GM21526 (cell line): ENCODE data around the gene LILRA6.
"Not testable (repeated sequence)": the region's sequence is repeated elsewhere in the genome, so short reads cannot be mapped to it uniquely, and the experiment has no call there.

Source experiments
- ATAC-seq: cut with Tn5 transposase; IDR thresholded peaks from one replicate; pipeline ENCODE4 v1.9.1; 2021; ENCODE audit warnings: moderate library complexity; ENCODE audit not compliant: unreplicated experiment, low FRiP score

Gene LILRA6

GRCh38 chr19:54242646-54243045 is at the start of gene LILRA6:
TSS of gene LILRA6 (minus strand) at chr19:54242790.
- ATAC-seq = not testable (repeated sequence)

DNA sequence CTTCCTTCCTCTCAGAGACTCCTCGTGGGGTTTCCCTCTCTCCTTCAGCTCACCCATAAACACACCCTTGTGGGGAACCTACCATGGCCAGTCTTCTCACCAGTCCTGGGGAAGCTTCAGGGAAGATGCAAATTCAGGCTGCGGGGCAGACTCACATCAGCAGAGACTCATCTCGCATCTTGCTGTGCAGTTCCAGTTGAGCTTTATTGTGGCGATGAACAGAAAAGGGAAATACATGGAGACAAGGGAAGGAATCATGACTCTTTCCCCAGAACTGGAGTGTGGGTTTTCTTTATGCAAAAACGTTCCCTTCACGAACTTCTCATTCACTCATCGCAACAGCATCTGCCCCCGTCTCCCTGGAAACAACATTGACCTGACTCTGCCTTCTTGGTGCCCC is 46.6 kb upstream of the LILRA6 start:
- not testable (repeated sequence) for ATAC-seq

DNA sequence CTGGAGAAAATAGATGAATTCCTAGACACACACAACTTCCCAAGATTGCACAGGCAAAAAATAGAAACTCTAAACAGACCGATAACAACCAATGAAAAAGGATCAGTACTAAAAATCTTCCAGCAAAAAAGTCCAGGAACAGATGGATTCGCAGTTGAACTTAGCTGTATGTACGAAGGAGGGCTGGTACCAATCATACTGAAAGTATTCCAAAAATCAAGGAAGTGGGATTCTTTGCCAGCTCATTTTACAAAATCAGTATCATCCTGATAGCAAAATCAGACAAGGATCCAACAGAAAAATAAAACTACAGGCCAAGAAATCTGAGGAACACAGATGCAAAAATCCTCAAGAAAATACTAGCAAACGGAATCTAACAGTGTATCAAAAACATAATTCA is 44.9 kb upstream of the LILRA6 start:
- no peak for ATAC-seq

DNA sequence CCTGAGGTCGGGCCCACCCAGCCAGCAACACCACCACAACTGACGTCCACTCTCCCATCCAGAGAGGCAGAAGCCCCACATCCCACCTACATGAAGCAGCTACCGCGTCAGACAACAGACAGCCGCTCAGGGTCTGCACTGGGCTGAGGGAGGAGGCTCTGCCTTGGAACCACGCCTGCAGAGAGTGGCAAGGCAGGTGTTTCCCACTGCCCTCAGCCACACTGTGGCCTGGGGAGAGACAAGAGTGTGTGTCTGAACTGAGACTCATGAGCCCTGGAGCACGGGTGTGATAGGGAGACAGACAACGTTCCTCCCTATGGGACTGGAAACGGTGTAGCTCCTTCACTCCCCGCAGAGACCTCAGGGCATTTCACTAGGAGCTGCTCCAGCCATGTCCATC is 43.7 kb upstream of the LILRA6 start:
- not testable (repeated sequence) for ATAC-seq

DNA sequence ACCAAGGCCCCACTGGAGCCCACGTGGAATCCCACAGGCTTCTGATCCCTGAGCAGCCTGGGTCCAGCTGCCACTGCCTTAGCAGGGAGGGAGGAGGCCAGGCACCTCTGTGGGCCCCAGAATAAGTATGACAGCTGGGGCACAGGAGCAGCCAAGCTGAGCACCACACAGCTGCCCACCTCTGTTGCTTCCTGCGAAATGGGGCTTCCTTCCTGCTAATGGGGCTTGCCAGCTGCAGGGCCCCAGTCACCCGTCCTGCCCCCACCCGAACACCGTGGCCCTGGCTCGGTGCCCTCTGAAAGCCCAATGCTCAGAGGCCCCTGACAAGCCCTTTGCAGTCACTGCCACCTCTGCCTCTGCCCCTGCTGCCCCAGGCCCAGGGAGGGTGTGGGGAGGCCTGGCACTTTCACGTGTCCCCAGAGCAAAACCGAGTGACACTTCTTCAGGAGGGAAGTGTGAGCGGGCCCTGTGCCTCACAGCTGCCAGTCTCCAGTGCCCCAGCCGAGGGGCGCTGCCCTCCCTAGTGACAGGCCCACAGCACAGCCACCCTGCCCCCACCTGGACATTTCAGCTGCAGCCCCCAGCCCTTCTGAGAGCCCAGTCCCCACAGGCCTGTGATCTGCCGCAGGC is 43.0 kb upstream of the LILRA6 start:
- not testable (repeated sequence) for ATAC-seq

DNA sequence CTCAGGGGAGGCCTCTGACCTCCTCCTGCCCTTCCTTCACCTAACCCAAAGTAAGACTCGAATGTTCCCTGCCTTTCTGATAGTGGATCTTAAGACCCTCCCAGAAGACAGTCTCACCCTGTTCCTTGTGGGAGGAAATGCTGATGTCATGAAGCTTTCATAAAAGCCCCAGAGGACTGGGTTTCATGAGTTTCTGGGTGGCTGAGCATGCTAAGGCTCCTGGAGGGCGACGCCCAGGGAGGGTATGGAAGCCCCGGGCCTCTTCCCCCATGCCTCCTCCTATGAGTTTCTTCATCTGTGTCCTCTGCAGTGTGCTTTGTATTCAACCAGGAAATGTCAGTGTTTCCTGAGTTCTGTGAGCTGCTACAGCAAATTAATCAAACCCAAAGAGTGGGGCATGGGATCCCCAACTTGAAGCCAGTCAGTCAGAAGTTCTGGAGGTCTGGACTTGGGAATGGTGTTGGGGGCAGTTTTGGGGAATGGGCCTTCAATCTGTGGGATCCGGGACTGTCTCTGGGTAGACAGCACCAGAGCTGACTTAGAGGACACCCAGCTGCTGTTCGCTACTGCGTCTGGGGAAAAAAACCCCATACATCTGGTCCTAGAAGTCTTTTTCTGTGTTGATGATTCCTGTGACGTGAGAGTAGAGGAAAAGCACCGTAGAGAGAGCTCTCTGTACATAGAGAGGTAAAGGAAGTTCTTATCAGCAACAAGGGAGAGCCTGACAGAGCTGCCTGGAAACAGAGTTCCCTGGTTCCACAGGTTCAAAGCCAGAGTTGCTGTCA is 40.3 kb upstream of the LILRA6 start:
- ATAC-seq = no peak

GRCh38 chr19:54281729-54282075 is 39.1 kb upstream of the LILRA6 start:
- not testable (repeated sequence) for ATAC-seq

- ATAC-seq = no peak
Measured at GRCh38 chr19:54281007-54281728, 38.6 kb upstream of the LILRA6 start, which contains the start of gene LILRB2. TSS of gene LILRB2 (minus strand) at chr19:54281110. CDS start at chr19:54280496, 614 bp downstream.

DNA sequence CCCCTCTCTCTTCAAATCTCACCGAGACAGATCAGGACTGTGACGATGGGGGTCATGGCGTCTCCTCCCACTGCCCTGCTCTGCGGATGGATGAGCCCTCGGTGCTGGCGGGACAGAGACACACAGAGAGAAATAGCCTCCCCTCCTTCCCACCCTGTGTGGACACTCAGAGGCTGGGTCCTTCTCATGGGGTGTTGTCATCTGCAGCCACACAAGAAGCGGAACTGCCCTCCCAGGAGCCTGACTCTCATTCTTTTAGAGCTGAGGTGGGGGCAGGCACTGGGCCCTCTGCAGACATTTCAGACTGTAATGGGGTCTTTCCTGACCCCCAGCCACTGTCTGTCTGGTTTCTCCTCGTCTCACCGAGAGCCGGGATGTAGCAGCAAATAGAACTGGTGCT is 37.9 kb upstream of the LILRA6 start:
- ATAC-seq = not testable (repeated sequence)

GRCh38 chr19:54280025-54280424 is 37.4 kb upstream of the LILRA6 start:
- ATAC-seq = not testable (repeated sequence)

DNA sequence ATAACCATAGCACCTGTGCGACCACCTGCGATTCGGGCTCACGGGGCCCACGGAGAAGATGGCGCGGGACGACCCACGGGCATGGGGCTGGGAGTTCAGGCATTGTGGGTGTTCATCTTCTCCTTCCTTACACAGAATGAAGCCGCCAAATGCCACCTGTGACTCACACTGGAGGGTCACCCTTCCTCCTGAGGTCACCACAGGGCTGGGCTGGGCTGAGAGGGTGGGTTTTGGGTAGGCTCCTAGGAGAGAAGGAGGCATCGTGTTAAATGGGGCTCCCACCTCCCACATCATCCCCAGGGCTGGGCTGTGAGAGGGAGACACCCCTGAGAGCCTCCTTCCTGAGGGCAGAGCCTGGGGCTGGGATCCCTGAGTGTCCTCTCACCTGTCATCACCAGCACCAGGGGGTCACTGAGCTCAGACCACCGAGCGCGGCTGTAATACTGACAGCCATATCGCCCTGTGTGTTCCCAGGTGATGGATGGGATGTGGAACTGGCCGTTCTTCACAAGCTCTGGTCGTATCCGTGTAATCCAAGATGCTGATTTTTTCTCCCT is 36.9 kb upstream of the LILRA6 start:
- no peak for ATAC-seq

GRCh38 chr19:54278571-54279195 is 36.1 kb upstream of the LILRA6 start:
- ATAC-seq = not testable (repeated sequence)

- ATAC-seq = not testable (repeated sequence)
Measured at GRCh38 chr19:54278056-54278455, 35.5 kb upstream of the LILRA6 start.

DNA sequence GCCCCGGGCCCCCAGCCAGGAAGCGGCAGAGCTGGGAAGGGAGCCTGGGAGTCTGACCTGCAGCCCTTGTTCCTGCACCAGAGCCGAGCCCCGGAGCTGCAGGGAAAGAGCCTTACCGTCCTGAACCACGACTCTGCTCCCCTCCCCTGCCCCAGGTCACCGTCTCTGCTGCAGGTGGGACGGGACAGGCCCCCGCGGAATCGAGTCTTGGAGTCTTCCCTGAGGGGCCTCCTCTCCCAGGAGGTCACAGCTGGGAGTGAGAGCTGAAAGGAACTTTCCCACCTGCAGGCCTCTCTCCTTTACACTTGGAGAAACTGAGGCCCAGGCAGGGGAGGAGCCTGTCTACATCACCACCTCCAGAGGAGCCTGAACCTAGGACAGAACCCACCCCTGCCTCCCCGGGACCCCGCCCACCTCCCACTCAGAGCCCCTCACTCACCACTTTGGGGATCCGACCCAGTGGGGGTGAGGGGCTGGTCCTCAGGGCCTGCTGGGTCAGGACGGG is 34.6 kb upstream of the LILRA6 start:
- not testable (repeated sequence) for ATAC-seq

GRCh38 chr19:54275951-54276350 is 33.4 kb upstream of the LILRA6 start:
- no peak for ATAC-seq

- not testable (repeated sequence) for ATAC-seq
Measured at GRCh38 chr19:54274516-54274915, 31.9 kb upstream of the LILRA6 start.

GRCh38 chr19:54273821-54274220 is 31.2 kb upstream of the LILRA6 start:
- ATAC-seq = no peak

GRCh38 chr19:54272181-54272580 is 29.6 kb upstream of the LILRA6 start:
- ATAC-seq = not testable (repeated sequence)

- not testable (repeated sequence) for ATAC-seq
Measured at GRCh38 chr19:54271587-54271986, 29.0 kb upstream of the LILRA6 start.

GRCh38 chr19:54271106-54271505 is 28.5 kb upstream of the LILRA6 start:
- ATAC-seq = no peak
